ENCODE results near the gene LRRC27.

The LRRC27 gene

DNA sequence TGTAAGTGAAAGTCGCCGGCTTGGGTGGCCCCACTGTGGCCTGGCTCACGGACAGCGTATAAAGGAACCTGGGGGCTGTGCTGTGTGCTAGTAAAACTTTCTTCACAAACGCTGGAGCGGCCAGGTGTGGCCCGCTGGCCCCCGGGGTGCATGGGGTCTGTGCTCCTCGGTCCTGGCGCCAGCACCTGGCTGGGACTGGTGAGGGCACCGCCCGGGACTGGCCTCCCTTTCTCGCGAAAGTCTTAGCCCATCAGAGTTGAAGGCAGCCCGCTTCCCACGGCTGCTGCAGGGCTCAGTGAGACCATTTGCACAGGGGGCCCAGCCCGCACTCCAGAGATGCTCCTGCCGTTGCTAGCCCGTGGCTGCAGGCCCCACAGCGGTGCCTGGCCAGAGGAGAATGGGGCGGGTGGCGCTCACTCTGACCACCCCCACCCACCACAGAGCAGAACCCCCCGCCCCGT is 70.8 kb downstream of the LRRC27 start:
- DNase-seq (ENCODE audit: low read depth in 2 of 2), result no peak

DNA sequence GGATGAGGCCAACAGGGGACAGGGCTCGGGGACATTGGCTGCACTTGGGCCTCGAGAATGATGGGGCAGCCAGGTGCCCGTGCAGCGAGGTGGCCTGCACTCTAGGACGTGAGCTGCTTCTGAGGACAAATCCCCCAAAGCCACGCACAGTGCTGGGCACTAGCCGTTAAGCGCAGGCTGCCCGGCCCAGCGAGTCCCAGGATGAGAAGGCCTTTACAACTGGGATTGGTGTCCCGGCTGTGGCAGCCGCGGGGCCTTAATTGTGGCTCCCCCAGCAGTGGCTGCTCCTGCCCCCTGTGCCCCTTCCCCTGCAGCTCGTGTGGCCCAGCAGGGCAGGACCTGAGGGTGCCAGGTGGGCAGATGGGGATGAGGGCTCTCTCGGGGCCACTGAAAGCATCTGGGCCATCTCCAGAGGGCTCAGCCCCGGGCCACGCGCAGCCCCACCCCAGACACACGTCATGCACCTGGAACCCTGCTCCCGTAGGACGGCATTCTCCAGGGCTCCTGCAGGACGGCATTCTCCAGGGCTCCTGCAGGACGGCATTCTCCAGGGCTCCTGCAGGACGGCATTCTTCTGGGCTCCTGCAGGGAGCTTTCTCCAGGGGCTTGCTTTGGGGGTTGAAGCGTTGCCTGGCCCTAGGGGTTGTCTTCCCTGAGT is 71.6 kb downstream of the LRRC27 start:
- no peak for DNase-seq (ENCODE audit: low read depth in 2 of 2)

DNA sequence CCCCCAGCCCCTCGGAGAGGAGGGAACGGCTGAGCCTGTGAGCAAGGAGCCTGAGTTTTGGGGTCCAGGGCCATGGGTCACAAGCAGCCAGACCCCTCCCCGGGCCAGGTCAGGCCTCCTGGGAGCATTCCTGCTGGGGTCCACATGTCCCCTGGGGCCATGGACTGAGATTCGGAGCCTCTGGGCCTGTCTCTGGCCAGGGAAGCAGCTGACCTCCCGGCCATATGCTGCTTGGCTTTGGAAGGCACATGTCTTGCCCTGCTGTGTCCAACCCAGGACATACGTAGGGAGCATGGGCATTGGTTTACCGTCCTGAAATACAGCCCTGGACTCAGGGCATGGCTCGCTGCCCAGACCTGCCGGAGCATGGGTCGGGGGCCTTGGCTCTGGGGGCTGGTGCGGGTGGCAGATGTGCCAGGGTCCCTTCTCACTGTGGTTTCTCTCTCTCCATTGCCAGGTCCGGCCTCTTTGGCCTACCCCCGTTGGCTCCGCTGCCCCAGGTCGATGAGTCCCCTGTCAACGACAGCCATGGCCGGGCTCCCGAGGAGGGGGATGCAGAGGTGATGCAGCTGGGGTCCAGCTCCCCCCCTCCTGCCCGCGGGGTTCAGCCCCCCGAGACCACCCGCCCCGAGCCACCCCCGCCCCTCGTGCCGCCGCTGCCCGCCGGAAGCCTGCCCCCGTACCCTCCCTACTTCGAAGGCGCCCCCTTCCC is 72.3 kb downstream of the LRRC27 start:
- DNase-seq (ENCODE audit: low read depth in 2 of 2), result no peak

DNA sequence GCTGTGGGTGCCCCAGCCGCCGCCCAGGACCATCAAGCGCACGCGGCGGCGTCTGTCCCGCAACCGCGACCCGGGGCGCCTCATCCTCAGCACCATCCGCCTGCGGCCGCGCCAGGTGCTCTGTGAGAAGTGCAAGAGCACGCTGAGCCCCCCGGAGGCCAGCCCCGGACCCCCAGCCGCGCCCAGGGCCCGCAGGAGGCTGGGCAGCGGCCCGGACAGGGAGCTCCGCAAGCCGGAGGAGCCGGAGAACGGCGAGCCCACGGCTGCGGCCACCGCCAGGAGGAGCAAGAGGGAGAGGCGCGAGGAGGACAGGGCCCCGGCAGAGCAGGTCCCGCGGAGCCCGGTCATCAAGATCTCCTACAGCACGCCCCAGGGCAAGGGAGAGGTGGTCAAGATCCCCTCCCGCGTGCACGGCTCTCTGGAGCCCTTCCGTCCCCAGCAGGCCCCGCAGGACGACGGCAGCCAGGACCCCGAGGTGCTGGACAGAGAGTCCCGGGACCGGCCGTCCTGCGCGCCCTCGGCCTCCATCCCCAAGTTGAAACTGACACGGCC is 73.0 kb downstream of the LRRC27 start:
- DNase-seq (ENCODE audit: low read depth in 2 of 2), result no peak

DNA sequence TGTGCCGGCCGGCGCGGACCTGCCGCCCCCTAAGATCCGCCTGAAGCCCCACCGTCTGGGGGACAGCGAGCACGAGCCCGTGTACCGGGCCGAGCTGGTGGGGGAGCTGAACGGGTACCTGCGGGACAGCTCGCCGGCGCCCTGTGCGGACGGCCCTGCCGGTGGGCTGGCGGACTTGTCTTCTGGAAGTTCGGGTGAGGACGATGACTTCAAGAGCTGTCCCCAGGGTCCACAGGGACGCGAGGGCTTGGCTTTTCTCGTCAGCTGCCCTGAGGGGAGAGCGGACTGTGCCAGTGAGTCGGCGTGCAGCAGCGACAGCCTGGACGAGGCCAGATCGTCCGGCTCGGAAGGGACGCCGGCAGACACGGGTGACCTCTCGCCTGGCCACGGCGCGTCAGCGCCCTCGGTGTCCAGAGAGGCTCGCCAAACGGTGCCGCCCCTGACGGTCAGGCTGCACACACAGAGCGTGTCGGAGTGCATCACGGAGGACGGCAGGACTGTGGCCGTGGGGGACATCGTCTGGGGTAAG is 73.5 kb downstream of the LRRC27 start:
- no peak for DNase-seq (ENCODE audit: low read depth in 2 of 2)

DNA sequence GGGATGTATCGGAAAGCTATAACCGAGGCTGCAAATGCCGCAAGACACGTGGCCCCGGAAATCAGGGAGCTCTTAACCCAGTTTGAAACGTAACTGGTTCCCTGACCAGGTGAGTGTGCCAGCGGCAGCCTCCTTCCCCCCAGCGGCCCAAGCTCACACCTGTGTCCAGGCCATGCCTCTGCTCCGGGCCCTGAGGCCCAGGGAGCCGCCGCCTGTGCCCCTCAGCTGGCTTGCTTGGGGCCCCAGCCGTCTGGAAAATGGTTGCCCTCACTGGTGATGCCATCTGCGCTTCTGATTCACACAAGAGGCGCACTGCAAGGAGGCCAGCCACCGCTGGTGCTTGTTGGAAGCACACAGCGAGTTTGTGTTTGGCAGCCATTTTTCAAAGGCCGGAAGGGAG is 74.2 kb downstream of the LRRC27 start:
- DNase-seq (ENCODE audit: low read depth in 2 of 2), result no peak

DNA sequence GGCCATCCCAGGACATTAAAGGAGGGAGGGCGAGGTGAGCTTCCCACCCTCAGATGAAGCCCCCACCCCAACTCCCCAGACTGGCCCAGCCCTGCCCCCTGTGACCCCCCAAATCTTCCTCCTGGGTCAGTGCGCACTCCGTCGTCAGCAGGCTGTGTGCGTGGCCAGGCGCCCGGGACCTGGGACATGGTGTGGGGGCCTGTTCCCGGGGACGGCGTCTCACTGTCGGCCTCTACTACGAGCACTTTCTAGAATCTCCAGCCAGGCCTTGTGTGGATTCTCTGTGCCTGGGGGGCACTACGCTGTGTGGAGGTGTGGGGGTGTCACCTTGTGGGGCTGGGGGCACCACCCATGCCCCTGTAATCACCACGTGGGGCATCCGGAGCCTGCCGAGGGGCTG is 74.8 kb downstream of the LRRC27 start:
- no peak for DNase-seq (ENCODE audit: low read depth in 2 of 2)

DNA sequence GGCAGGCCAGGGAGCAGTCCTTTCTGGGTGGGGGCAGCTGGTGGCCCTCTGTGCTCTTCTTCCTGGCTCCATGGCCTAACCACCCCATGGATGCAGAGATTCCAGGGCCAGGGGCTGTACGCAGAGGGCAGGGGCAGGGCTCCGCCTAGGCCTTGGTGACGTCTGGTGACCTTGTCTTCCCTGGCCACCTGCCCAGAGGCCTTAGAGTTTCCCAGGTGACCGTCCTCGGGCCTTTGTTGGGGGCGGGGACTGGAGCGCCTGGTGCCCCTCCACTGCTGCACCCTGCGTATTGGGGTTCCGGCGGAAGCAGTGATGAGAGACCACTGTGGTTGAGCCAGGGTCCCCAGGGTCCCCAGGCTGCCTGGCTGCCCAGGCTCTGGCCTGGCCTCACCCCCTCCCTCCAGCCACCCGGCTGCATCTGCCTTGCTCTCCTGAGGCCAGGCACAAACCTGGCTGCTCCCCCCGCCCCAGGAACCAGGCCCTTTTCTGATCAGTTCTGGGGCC is 75.3 kb downstream of the LRRC27 start:
- no peak for DNase-seq (ENCODE audit: low read depth in 2 of 2)

DNA sequence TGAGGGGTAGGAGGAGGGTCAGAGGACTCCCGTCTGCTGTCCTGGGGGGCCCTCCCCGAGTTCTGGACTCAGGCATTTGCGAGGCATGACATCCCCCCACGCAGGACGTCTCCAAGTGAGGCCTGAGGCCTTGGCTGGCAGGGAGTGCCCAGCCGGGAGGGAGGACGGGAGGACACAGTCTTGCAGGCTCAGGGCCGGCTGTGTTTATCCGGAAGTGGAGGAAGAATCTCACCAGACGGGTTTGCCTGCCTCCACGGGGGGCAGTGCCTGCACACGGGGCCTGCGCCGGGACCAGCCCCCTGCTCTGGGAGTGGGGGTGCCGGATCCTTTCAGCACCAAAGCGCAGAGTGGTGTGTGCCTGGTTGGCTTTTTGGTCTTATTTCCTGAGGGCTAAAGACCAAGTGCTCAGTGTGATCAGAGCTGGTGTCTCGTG is 75.9 kb downstream of the LRRC27 start:
- DNase-seq (ENCODE audit: low read depth in 2 of 2), result no peak

DNA sequence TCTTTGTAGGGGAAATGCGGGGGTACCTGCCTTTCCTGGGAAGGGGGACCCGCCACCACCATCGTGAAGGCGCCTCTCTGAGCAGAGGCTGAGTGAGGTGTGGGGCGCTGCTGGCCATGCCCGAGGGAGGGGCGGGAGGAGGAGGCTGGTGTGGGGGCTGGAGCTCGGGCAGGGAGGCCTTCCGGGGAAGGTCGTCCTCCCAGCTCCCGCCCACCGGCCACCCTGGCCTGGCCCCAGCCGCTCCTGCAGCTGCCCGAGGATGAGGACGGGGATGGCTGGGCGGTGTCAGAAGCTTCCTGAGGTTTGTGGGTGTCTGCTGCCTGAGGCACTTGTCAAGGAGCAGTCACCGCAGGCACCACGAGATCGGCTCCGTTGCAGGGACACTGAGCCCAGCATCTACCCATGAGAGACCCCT is 76.4 kb downstream of the LRRC27 start:
- DNase-seq (ENCODE audit: low read depth in 2 of 2), result no peak

DNA sequence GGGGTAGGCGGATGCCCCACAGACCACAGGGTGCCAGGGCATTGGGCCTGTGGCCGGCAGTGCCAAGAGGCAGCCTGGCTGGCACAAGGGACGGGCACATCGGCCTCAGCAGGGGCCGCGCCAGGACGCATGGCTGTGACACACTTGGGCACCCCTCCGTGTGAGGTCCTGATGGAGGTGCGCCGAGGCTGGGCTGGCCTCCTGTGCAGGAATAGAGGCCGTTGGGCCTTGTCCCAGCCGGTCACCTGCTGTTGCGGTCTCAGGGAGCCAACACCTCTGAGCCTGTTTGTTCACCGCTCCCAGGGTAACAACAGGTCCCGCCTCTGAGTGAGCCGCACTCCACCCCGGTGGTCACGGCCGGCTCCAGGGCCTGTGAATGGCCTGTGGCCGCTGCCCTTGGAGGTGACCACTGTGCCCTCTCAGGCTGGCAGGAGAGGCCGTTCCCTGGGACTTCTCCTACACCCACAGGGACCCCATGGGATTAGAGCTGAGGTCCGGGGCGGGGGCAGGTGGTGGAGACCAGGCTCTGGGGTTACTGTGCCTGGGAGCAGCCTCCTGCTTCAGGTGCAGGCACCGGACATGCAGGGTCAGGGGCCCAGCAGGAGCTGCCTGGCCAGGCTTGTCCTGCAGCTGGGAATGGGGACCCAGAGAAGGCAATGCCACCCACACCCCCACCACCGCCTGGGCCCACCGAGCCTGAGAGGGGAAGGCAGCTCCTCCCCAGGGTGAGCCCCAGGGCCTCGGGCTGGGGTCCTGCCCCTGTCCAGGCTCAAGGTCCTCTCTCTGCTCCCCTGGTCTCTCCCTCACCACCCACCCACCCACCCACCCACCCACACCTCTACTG is 77.1 kb downstream of the LRRC27 start:
- DNase-seq (ENCODE audit: low read depth in 2 of 2), result no peak

DNA sequence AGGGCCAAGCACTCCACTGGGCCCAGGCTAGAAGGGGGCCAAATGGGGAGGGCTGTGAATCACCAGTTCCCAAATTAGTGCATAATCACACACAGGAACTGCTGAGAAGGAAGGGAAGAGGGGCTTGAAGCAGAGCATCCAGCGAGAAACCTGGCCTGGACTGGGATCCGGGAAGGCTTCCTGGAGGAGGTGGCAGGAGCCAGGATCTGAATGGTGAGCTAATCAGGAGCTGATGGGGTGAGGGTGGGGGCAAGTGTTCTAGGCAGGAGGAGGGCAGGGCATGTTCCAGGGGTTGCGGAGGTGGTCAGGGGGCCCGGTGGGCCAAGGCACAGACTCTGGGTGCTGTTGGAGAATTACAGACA is 77.7 kb downstream of the LRRC27 start:
- DNase-seq (ENCODE audit: low read depth in 2 of 2), result no peak

DNA sequence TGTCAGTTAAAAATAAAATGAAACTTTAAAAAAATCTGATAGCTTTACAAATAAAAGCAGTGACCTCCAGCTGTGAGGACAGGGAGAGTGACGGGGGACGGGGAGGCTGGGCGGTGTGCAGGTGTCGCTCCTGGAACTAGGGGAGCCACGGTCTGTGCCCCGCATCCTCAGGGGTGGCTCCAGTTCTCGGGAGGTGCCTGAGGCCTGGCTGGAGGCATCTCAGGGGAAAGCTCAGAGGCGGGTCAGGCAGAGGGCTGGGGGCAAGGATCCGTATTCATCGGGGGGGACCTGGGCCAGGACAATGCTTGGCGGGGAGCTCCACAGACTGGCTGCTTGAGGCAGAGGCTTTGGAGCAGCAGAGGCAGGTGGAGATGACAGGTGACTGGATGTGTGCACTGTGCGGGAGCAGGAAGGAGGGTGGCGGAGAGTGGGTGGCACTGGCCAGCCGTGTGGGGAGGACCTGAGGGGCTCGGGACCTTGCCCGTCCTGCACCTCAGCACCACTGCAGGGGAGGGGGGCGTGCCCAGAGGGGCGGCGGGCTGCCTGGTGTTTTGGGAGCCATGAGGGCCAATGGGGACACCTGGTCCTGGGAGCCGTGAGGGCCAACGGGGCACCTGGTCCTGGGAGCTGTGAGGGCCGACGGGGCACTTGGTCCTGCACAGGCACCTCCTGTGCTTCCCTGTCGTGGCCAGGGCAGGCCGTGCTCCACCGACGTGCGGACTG is 78.2 kb downstream of the LRRC27 start:
- DNase-seq (ENCODE audit: low read depth in 2 of 2), result no peak

DNA sequence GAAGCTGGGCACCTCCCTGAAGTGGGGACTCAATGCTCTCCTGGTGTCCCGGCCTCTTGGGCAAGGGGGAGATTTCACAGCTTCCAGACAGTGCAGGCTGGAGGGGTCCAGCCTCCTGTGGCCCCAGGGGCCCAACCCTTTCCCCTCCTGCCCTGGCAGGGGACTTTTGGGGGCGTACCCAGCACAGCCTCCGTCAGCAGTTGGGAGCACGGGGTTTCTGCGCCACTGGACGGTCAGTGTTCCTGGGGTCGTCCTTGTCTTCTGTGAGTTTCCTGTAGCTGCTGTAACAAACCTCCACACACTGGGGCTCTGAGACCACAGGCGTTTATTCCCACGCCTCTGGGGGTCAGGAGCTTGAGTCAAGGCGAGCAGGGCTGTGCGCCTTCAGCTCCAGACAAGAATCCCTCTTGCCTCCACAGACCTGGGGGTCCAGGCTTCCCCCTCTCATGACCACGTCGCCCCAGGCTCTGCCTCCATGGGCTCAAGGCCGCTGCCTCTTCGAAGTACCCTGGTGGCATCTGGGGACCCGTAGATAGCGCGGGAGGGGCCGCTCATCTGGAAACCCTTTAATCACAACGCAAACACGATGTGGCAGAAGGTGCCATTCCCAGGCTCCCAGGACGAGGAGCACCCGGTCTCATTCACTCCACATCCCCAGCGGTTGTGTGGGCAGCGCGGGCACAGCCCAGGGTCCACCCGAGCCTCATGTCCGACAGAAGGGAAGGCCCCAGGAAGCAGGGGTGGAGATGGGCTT is 79.0 kb downstream of the LRRC27 start:
- no peak for DNase-seq (ENCODE audit: low read depth in 2 of 2)

DNA sequence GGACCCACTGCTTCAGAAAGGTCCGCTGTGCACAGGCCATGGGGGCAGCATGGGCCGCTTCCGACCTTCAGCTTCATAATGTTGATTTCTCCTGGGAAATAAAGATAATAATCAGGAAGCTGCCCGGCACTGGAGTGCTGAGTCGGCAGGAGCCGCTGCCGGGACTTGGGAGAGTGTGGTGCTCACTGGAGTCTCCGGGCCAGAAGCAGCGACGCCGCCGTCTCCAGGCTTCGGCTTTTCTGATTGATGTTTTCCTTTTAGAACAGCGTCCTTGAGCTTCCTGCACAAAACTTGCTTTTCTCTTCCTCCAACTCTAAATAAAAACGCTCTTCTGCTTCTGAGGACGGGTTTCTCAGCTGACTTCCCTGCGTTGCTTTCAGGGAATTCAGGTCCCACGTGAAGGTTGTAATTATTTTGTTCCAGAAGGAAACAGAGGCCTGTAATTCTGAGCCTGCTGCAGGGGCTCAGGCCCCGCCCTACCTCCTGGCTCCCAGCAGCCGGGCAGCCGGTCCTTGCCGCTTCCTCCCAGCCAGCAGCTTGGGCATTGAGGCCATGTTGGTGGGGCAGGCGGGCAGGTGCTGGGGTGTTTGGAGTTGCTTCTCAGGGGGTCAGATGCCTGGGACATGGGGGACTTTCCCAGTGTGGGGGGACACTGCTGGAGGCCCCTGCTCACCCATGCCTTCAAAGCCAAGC is 79.7 kb downstream of the LRRC27 start:
- DNase-seq (ENCODE audit: low read depth in 2 of 2), result no peak

DNA sequence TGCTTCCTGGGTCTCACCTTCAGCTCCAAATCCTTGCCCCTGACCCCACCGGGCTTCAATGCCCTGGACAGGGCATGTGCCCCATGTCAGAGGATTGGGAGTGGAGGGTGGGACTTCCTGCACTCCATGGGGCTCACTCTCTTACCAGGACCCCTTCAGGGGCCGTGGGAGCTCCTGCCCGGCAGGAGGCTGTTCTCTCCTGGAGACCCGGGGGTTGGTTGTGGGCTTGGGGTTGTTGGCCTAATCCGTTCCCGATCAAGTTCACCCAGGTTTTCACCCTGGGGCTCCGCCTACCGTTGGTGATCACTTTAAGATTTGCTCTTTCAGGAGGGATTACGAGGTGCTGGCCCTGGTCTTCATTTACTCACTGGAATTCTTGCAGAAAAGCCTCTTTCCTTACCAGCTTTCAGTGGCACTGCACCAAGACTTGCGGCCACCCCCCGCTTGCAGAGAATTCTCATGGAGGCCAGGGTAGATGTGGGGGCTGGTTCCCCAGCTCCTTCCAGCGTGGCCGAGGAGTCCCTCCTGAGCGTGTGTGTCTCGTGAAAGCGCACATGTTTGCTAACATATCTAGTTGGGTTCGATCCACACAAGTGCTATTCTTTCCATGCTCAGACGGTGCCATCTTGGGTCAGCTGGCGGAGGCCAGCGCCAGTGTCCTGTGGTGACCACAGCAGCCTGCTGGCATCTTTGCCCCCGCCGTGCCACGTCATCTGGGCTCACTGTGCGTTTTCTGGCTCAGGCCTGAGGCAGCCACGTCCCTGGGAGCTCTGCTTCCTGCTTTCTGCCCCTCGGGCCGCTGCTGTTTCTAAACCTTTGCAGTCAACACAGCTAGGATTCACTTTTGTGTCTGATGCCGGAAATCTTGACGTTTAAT is 80.6 kb downstream of the LRRC27 start:
- DNase-seq (ENCODE audit: low read depth in 2 of 2), result no peak

DNA sequence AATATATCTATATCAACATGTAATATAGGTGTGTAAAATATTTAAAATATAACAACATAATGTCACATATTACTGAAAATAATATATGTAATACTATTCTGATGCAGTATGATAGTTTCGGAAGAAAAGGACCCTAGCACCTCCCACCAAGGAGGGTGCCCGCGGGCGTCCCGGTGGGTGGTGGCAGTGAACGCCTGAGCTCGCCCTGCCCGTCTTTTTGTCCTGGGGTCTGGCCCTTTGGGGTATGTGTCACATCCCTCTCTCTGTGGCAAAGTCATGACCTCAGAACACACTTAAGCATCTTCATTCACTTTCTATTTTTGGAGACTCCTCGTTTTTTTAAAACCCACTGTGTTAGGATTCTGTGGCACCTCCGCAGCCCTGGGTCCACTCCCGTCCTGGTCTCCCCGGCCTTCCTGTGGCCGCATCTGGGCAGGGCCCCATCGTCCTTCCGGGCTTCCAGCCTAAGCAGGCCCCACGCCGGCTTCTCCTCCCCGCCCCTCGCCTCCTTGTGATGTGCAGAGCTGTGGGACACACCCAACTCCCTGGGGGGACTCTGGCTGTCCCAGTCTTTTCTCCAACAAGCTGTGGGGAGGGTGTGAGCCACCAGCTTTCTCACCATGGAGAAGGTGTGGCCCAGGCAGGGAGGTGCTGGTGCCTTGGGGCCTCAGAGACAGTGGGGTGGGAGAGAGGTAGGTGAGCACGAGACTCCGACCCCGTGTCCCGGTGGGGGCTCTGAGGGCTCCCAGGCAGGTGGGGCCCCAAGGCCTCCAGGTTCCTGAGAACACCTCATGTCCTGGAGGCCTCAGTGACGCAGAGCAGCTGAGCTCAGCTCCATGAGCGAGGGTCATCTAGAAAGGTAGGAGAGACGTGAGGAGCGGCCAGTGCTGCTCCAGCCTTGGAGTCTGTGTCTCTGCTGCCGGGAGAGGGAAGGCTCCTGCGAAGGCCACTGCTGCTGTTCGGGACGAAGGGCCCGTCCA is 81.5 kb downstream of the LRRC27 start:
- no peak for DNase-seq (ENCODE audit: low read depth in 2 of 2)
